ENCODE measurements around the gene SLC25A39.

The SLC25A39 gene

GRCh38 chr17:44308320-44308818, 16.3 kb downstream of the SLC25A39 start, which contains the start of gene RUNDC3A:
RUNDC3A (plus strand) TSS chr17:44308601; CDS start chr17:44308833, 232 bp downstream.
- Histone ChIP-seq H3K27me3 (replicated peaks; ENCODE audit: control insufficient read depth, insufficient read depth, low read length) (peaks cover 3% of the 10 kb centered on the region), H3K36me3 (ENCODE audit: control insufficient read depth, insufficient read depth, low read length) (no peaks in the 10 kb centered on the region), H3K4me3 (replicated peaks; ENCODE audit: low read depth, low read length) (peak within 1 kb of the TSS; percentile 33; the same call in 1 of the 2 replicates)
- TF ChIP-seq CTCF (IDR thresholded peaks at IDR 0.05; ENCODE audit: insufficient read depth, low read length, poor library complexity, severe bottlenecking): no peak
- peak; percentile 79 for DNase-seq (ENCODE audit: extremely low read depth, insufficient read length)

GRCh38 chr17:44307387-44308186, 17.0 kb downstream of the SLC25A39 start:
- TF ChIP-seq CTCF (IDR thresholded peaks at IDR 0.05; ENCODE audit: insufficient read depth, low read length, poor library complexity, severe bottlenecking): no peak
- no peak overlapping the region for H3K4me3 ChIP-seq (replicated peaks; ENCODE audit: low read depth, low read length)
- no peak for DNase-seq (ENCODE audit: extremely low read depth, insufficient read length)
- peaks cover 3% of the 10 kb centered on the region for H3K27me3 ChIP-seq (replicated peaks; ENCODE audit: control insufficient read depth, insufficient read depth, low read length)
- no peaks in the 10 kb centered on the region for H3K36me3 ChIP-seq (ENCODE audit: control insufficient read depth, insufficient read depth, low read length)

GRCh38 chr17:44304651-44305050, 20.0 kb downstream of the SLC25A39 start:
- no peak for TF ChIP-seq CTCF (IDR thresholded peaks at IDR 0.05; ENCODE audit: insufficient read depth, low read length, poor library complexity, severe bottlenecking)
- Histone ChIP-seq H3K4me3 (replicated peaks; ENCODE audit: low read depth, low read length) (no peak overlapping the region), H3K27me3 (replicated peaks; ENCODE audit: control insufficient read depth, insufficient read depth, low read length) (peaks cover 3% of the 10 kb centered on the region), H3K36me3 (ENCODE audit: control insufficient read depth, insufficient read depth, low read length) (no peaks in the 10 kb centered on the region)
- no peak for DNase-seq (ENCODE audit: extremely low read depth, insufficient read length)

GRCh38 chr17:44297975-44298374, 26.6 kb downstream of the SLC25A39 start:
- DNase-seq (ENCODE audit: extremely low read depth, insufficient read length): no peak
- TF ChIP-seq CTCF (IDR thresholded peaks at IDR 0.05; ENCODE audit: insufficient read depth, low read length, poor library complexity, severe bottlenecking): no peak
- no peak overlapping the region for H3K4me3 ChIP-seq (replicated peaks; ENCODE audit: low read depth, low read length)
- no peaks in the 10 kb centered on the region; the same call in 1 of the 2 replicates for H3K27me3 ChIP-seq (replicated peaks; ENCODE audit: control insufficient read depth, insufficient read depth, low read length)
- no peaks in the 10 kb centered on the region for H3K36me3 ChIP-seq (ENCODE audit: control insufficient read depth, insufficient read depth, low read length)

GRCh38 chr17:44293509-44294226, 31.0 kb downstream of the SLC25A39 start:
- no peak overlapping the region for H3K4me3 ChIP-seq (replicated peaks; ENCODE audit: low read depth, low read length)
- H3K36me3 ChIP-seq (ENCODE audit: control insufficient read depth, insufficient read depth, low read length): no peaks in the 10 kb centered on the region
- no peak for TF ChIP-seq CTCF (IDR thresholded peaks at IDR 0.05; ENCODE audit: insufficient read depth, low read length, poor library complexity, severe bottlenecking)
- DNase-seq (ENCODE audit: extremely low read depth, insufficient read length): no peak
- no peaks in the 10 kb centered on the region for H3K27me3 ChIP-seq (replicated peaks; ENCODE audit: control insufficient read depth, insufficient read depth, low read length)
